A549 (cell line): ENCODE measurements around the gene SRRT.

Experiments
- EHMT2 ChIP-seq: fragments of 200-600 bp; sonication (generic); IDR thresholded peaks from 2 replicates; pipeline ENCODE4 v1.6.1; 2016; ENCODE audit warnings: antibody characterized with exemption, low read depth, mild to moderate bottlenecking, moderate library complexity
- EP300 ChIP-seq, 2 experiments: fragments of >200 bp; sonication (Bioruptor Twin); formaldehyde crosslinking; IDR thresholded peaks; 2 replicates in 1 of 2; 3 replicates in 1 of 2; pipeline ENCODE4 v1.6.1; 2016 to 2017
- HOXB13 ChIP-seq: fragments of 250-450 bp; sonication (Bioruptor Pico); IDR thresholded peaks from 2 replicates; pipeline ENCODE4 v1.5.0; 2020; ENCODE audit warnings: low read depth, mild to moderate bottlenecking, moderate library complexity
- MYC ChIP-seq: IDR thresholded peaks from 2 replicates; pipeline ENCODE4 v1.6.1; 2012; ENCODE audit warnings: mild to moderate bottlenecking, inconsistent platforms, low read length, improper control_type of control experiment, borderline replicate concordance
- POLR2A ChIP-seq: IDR thresholded peaks from 2 replicates; pipeline ENCODE4 v1.6.1; 2012; ENCODE audit warnings: mild to moderate bottlenecking, low read length
- RAD21 ChIP-seq, 2 experiments: fragments of >200 bp in 1 of 2; sonication (Bioruptor Twin) in 1 of 2; formaldehyde crosslinking in 1 of 2; IDR thresholded peaks in 1 of 2; conservative IDR thresholded peaks in 1 of 2; 2 replicates in 1 of 2; 3 replicates in 1 of 2; pipeline ENCODE4 v1.6.1; 2012 to 2018; ENCODE audit warnings: inconsistent platforms in 1 of 2
- SREBF2 ChIP-seq: fragments of 450-650 bp; IDR thresholded peaks from 2 replicates; pipeline ENCODE4 v1.6.1; 2014; ENCODE audit warnings: mild to moderate bottlenecking, moderate library complexity
- TF ChIP-seq, protein P1 (sequence below): fragments of >200 bp; sonication (Bioruptor Twin); formaldehyde crosslinking; IDR thresholded peaks from 3 replicates; pipeline ENCODE4 v1.5.1; 2016
- TF ChIP-seq, protein P2 (sequence below): fragments of 200-600 bp; sonication (generic); IDR thresholded peaks from 2 replicates; pipeline ENCODE4 v1.6.1; 2016; ENCODE audit warnings: antibody characterized with exemption, mild to moderate bottlenecking, moderate library complexity

DNA sequence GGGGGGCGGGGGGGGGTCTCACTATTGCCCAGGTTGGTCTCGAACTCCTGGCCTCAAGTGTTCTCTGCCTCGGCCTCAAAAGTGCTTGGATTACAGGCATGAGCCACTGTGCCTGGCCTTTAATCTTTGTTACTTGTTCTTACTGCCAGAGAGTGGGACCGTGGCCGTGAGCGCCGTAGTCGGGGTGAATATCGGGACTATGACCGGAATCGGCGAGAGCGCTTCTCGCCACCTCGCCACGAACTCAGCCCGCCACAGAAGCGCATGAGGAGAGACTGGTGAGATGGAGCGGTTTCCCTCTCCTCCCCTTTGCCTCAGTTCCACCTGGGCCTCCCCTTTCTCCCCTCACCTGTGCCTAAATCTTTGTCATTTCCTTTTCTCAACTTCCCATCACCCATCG lies 6.2 kb downstream of the SRRT start:
- TF ChIP-seq MYC (no peak), POLR2A (no peak), EHMT2 (no peak), EP300 (IDR thresholded peaks at IDR 0.05) (no peak), HOXB13 (CRISPR knock-in tag) (no peak), SREBF2 (no peak), RAD21 (conservative IDR thresholded peaks at IDR 0.05 in 1 of 2, IDR thresholded peaks at IDR 0.05 in 1 of 2) (no peak)
- TF ChIP-seq, protein P1, sequence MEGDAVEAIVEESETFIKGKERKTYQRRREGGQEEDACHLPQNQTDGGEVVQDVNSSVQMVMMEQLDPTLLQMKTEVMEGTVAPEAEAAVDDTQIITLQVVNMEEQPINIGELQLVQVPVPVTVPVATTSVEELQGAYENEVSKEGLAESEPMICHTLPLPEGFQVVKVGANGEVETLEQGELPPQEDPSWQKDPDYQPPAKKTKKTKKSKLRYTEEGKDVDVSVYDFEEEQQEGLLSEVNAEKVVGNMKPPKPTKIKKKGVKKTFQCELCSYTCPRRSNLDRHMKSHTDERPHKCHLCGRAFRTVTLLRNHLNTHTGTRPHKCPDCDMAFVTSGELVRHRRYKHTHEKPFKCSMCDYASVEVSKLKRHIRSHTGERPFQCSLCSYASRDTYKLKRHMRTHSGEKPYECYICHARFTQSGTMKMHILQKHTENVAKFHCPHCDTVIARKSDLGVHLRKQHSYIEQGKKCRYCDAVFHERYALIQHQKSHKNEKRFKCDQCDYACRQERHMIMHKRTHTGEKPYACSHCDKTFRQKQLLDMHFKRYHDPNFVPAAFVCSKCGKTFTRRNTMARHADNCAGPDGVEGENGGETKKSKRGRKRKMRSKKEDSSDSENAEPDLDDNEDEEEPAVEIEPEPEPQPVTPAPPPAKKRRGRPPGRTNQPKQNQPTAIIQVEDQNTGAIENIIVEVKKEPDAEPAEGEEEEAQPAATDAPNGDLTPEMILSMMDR: no peak
- TF ChIP-seq, protein P2, sequence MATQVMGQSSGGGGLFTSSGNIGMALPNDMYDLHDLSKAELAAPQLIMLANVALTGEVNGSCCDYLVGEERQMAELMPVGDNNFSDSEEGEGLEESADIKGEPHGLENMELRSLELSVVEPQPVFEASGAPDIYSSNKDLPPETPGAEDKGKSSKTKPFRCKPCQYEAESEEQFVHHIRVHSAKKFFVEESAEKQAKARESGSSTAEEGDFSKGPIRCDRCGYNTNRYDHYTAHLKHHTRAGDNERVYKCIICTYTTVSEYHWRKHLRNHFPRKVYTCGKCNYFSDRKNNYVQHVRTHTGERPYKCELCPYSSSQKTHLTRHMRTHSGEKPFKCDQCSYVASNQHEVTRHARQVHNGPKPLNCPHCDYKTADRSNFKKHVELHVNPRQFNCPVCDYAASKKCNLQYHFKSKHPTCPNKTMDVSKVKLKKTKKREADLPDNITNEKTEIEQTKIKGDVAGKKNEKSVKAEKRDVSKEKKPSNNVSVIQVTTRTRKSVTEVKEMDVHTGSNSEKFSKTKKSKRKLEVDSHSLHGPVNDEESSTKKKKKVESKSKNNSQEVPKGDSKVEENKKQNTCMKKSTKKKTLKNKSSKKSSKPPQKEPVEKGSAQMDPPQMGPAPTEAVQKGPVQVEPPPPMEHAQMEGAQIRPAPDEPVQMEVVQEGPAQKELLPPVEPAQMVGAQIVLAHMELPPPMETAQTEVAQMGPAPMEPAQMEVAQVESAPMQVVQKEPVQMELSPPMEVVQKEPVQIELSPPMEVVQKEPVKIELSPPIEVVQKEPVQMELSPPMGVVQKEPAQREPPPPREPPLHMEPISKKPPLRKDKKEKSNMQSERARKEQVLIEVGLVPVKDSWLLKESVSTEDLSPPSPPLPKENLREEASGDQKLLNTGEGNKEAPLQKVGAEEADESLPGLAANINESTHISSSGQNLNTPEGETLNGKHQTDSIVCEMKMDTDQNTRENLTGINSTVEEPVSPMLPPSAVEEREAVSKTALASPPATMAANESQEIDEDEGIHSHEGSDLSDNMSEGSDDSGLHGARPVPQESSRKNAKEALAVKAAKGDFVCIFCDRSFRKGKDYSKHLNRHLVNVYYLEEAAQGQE: no peak
